IMR-90 (cell line): Measurements from ENCODE around the gene PFDN1. TPM values are rescaled to one million over a fixed set of nuclear protein-coding genes. Genes with fewer than 3 reads are reported as not detected.

Source experiments
- ATAC-seq: fragments of 200-7000 bp; cut with Tn5 transposase; 2 replicates; pipeline ENCODE4 v1.9.1; 2020; ENCODE audit warnings: low read depth, mild to moderate bottlenecking, moderate library complexity
- BruUV-seq: library from RNA; stranded (reverse); fragments of 400-500 nt; replicated peaks from 2 replicates; lab custom pipeline; 2021; lab: Mats Ljungman, UMichigan
- CTCF ChIA-PET: fragments of 300-600 bp; formaldehyde crosslinking; extraction: SDS; loops from one replicate; lab custom pipeline; 2021; ENCODE audit warnings: antibody characterized with exemption; lab: Yijun Ruan, JAX
- POLR2A ChIA-PET: fragments of 300-600 bp; sonication (Branson Sonifier 250); formaldehyde crosslinking; loops from one replicate; lab custom pipeline; 2022; ENCODE audit warnings: antibody characterized with exemption; ENCODE audit not compliant: unreplicated experiment; lab: Charles Lee
- DNase-seq: peaks from one replicate; pipeline ENCODE4 v3.0.0; 2013
- H2AFZ ChIP-seq: replicated peaks from 2 replicates; pipeline ENCODE3; 2013; ENCODE audit warnings: low read length, mild to moderate bottlenecking; ENCODE audit not compliant: poor library complexity
- H2AK5ac ChIP-seq: 2 replicates; pipeline ENCODE4 v1.6.1; 2013; ENCODE audit warnings: low read depth, low read length, inconsistent platforms
- H2AK9ac ChIP-seq: replicated peaks from 2 replicates; pipeline ENCODE3; 2013; ENCODE audit warnings: mild to moderate bottlenecking, low read depth, low read length, moderate library complexity; ENCODE audit not compliant: poor library complexity
- H2BK120ac ChIP-seq: 2 replicates; pipeline ENCODE4 v1.6.1; 2013; ENCODE audit warnings: low read depth, low read length, inconsistent platforms
- H2BK15ac ChIP-seq: 3 replicates; pipeline ENCODE4 v1.6.1; 2013; ENCODE audit warnings: low read depth, low read length, inconsistent platforms
- H2BK20ac ChIP-seq: 2 replicates; pipeline ENCODE4 v1.6.1; 2013; ENCODE audit warnings: low read depth, mild to moderate bottlenecking, inconsistent platforms, low read length, moderate library complexity
- H2BK5ac ChIP-seq: 2 replicates; pipeline ENCODE4 v1.6.1; 2013; ENCODE audit warnings: mild to moderate bottlenecking, low read depth, low read length, inconsistent platforms; ENCODE audit not compliant: poor library complexity, severe bottlenecking
- H3K14ac ChIP-seq: replicated peaks from 2 replicates; pipeline ENCODE4 v1.6.1; 2013; ENCODE audit warnings: low read depth, low read length, inconsistent platforms
- H3K18ac ChIP-seq: 2 replicates; pipeline ENCODE4 v1.6.1; 2013; ENCODE audit warnings: low read depth, low read length, control low read depth
- H3K23ac ChIP-seq: 2 replicates; pipeline ENCODE4 v1.6.1; 2013; ENCODE audit warnings: low read depth, low read length, inconsistent platforms
- H3K27ac ChIP-seq: 2 replicates; pipeline ENCODE4 v1.5.1; 2013; ENCODE audit warnings: mild to moderate bottlenecking, control low read depth, low read length; ENCODE audit not compliant: insufficient read depth
- H3K27me3 ChIP-seq: 2 replicates; pipeline ENCODE4 v1.6.1; 2013; ENCODE audit warnings: low read length; ENCODE audit not compliant: control insufficient read depth, insufficient read depth
- H3K36me3 ChIP-seq: 2 replicates; pipeline ENCODE4 v1.6.1; 2013; ENCODE audit warnings: low read length, mixed read lengths; ENCODE audit not compliant: control insufficient read depth, insufficient read depth
- H3K4ac ChIP-seq: 2 replicates; pipeline ENCODE4 v1.6.1; 2013; ENCODE audit warnings: low read depth, low read length, inconsistent platforms
- H3K4me1 ChIP-seq: 2 replicates; pipeline ENCODE4 v1.6.1; 2013; ENCODE audit warnings: low read length, mixed read lengths; ENCODE audit not compliant: control insufficient read depth, insufficient read depth
- H3K4me2 ChIP-seq: 2 replicates; pipeline ENCODE4 v1.6.1; 2013; ENCODE audit warnings: low read depth, mild to moderate bottlenecking, control low read depth, low read length, moderate library complexity
- H3K4me3 ChIP-seq: 2 replicates; pipeline ENCODE4 v1.5.1; 2013; ENCODE audit warnings: low read depth, mild to moderate bottlenecking, control low read depth, low read length, moderate library complexity; ENCODE audit not compliant: insufficient read depth
- H3K56ac ChIP-seq: 2 replicates; pipeline ENCODE4 v1.6.1; 2013; ENCODE audit warnings: low read length, inconsistent platforms; ENCODE audit not compliant: insufficient read depth; ENCODE audit errors: extremely low read depth
- H3K79me1 ChIP-seq, 2 experiments: 2 replicates each; pipeline ENCODE4 v1.6.1; 2013; ENCODE audit warnings: low read length in 2 of 2, inconsistent platforms in 1 of 2, low read depth in 1 of 2
- H3K9ac ChIP-seq: 2 replicates; pipeline ENCODE4 v1.6.1; 2013; ENCODE audit warnings: low read depth, low read length, control low read depth
- H3K9me1 ChIP-seq: 2 replicates; pipeline ENCODE4 v1.6.1; 2013; ENCODE audit warnings: low read length, inconsistent platforms; ENCODE audit not compliant: insufficient read depth
- H3K9me3 ChIP-seq: 2 replicates; pipeline ENCODE4 v1.6.1; 2013; ENCODE audit warnings: low read length; ENCODE audit not compliant: control insufficient read depth, insufficient read depth
- H4K20me1 ChIP-seq: 2 replicates; pipeline ENCODE4 v1.6.1; 2013; ENCODE audit warnings: low read length, inconsistent platforms; ENCODE audit not compliant: insufficient read depth
- H4K5ac ChIP-seq: 2 replicates; pipeline ENCODE4 v1.6.1; 2013; ENCODE audit warnings: mild to moderate bottlenecking, low read depth, low read length, control low read depth
- H4K8ac ChIP-seq, 2 experiments: 2 replicates each; pipeline ENCODE4 v1.6.1; 2013; ENCODE audit warnings: low read depth in 2 of 2, low read length in 2 of 2, control low read depth in 1 of 2, inconsistent platforms in 1 of 2
- H4K91ac ChIP-seq: 2 replicates; pipeline ENCODE4 v1.6.1; 2013; ENCODE audit warnings: low read depth, low read length, inconsistent platforms; ENCODE audit not compliant: insufficient read depth
- BHLHE40 ChIP-seq: fragments of 150-350 bp; IDR thresholded peaks from 2 replicates; pipeline ENCODE4 v1.6.1; 2016; ENCODE audit warnings: mild to moderate bottlenecking, low read depth, low read length
- CEBPB ChIP-seq: IDR thresholded peaks from 2 replicates; pipeline ENCODE4 v1.6.1; 2012; ENCODE audit warnings: low read depth, low read length, improper control_type of control experiment
- CHD1 ChIP-seq: IDR thresholded peaks from 2 replicates; pipeline ENCODE4 v1.6.1; 2012; ENCODE audit warnings: low read depth, low read length, improper control_type of control experiment
- CTCF ChIP-seq: conservative IDR thresholded peaks from 2 replicates; pipeline ENCODE4 v1.5.1; 2012; ENCODE audit warnings: mild to moderate bottlenecking, low read depth, low read length, improper control_type of control experiment
- FOS ChIP-seq: fragments of 150-350 bp; IDR thresholded peaks from 2 replicates; pipeline ENCODE4 v1.6.1; 2016; ENCODE audit warnings: low read depth, low read length
- MAFK ChIP-seq: IDR thresholded peaks from 2 replicates; pipeline ENCODE4 v1.6.1; 2012; ENCODE audit warnings: low read depth, low read length, improper control_type of control experiment
- MAZ ChIP-seq: IDR thresholded peaks from 2 replicates; pipeline ENCODE4 v1.6.1; 2012; ENCODE audit warnings: low read depth, mild to moderate bottlenecking, low read length, improper control_type of control experiment, moderate library complexity, borderline replicate concordance
- MXI1 ChIP-seq: IDR thresholded peaks from 2 replicates; pipeline ENCODE4 v1.6.1; 2012; ENCODE audit warnings: low read depth, mild to moderate bottlenecking, low read length, moderate library complexity, borderline replicate concordance
- NFE2L2 ChIP-seq: fragments of 150-350 bp; IDR thresholded peaks from 2 replicates; pipeline ENCODE4 v1.6.1; 2016; ENCODE audit warnings: low read depth, mild to moderate bottlenecking, low read length
- POLR2A ChIP-seq: IDR thresholded peaks from 2 replicates; pipeline ENCODE4 v1.6.1; 2012; ENCODE audit warnings: mild to moderate bottlenecking, low read depth, low read length
- RAD21 ChIP-seq: IDR thresholded peaks from 2 replicates; pipeline ENCODE4 v1.6.1; 2012; ENCODE audit warnings: low read length, improper control_type of control experiment
- RCOR1 ChIP-seq: IDR thresholded peaks from 2 replicates; pipeline ENCODE4 v1.6.1; 2012; ENCODE audit warnings: mild to moderate bottlenecking, low read length, improper control_type of control experiment; ENCODE audit not compliant: insufficient replicate concordance
- RFX5 ChIP-seq: IDR thresholded peaks from 2 replicates; pipeline ENCODE4 v1.8.0; 2012; ENCODE audit warnings: low read depth, mild to moderate bottlenecking, low read length, moderate library complexity
- SMC3 ChIP-seq: fragments of 150-350 bp; IDR thresholded peaks from 2 replicates; pipeline ENCODE4 v1.6.1; 2016; ENCODE audit warnings: low read depth, mild to moderate bottlenecking, antibody characterized with exemption, low read length, moderate library complexity
- USF2 ChIP-seq: fragments of 150-350 bp; IDR thresholded peaks from 2 replicates; pipeline ENCODE4 v1.6.1; 2017; ENCODE audit warnings: mild to moderate bottlenecking, antibody characterized with exemption, low read length, low read depth
- whole genome bisulfite sequencing, 2 experiments: methylation state at CpG; one replicate each; pipeline versions ENCODE4 v1.1.5 to v1.1.7; 2013; ENCODE audit warnings: missing lambda C conversion rate in 2 of 2; ENCODE audit not compliant: insufficient read length in 1 of 2; ENCODE audit errors: extremely low coverage in 2 of 2; 5-methylcytosine and 5-hydroxymethylcytosine counted together
- dilution Hi-C: fragments of 300-500 bp; cut with HindIII; formaldehyde crosslinking; loops from one replicate; pipeline ENCODE4 v1.14.3; 2018; ENCODE audit warnings: low sequenced_read_pairs; ENCODE audit not compliant: unreplicated experiment
- in situ Hi-C: fragments of 300-500 bp; cut with MboI; formaldehyde crosslinking; loops from 3 replicates; pipeline ENCODE4 v1.14.3; 2019; ENCODE audit warnings: low sequenced_read_pairs, inconsistent platforms, mixed read lengths
- intact Hi-C: fragments of 100-400 bp; cut with micrococcal nuclease; formaldehyde crosslinking; loops from 2 replicates; pipeline ENCODE4 v1.10.0; 2022
- polyA plus RNA-seq, 3 experiments: library from polyadenylated mRNA; depleted of rRNA; stranded (reverse); fragments of >200 nt; gene quantifications; 2 replicates each; pipeline ENCODE4 v1.2.3, GENCODE V29; 2012; ENCODE audit warnings: low replicate concordance in 1 of 3
- total RNA-seq: library from RNA; depleted of rRNA; stranded (reverse); fragments of >200 nt; gene quantifications from 2 replicates; pipeline ENCODE4 v1.2.3, GENCODE V29; 2012
- TF ChIP-seq, protein P1 (sequence below): fragments of 150-350 bp; IDR thresholded peaks from 2 replicates; pipeline ENCODE4 v1.6.1; 2016; ENCODE audit warnings: low read depth, mild to moderate bottlenecking, low read length, moderate library complexity, borderline replicate concordance

PFDN1 gene
- total and polyA plus RNA-seq, 2 of the 4 experiments (the other 2 are of a cell fraction): 98.8 to 134 TPM

DNA sequence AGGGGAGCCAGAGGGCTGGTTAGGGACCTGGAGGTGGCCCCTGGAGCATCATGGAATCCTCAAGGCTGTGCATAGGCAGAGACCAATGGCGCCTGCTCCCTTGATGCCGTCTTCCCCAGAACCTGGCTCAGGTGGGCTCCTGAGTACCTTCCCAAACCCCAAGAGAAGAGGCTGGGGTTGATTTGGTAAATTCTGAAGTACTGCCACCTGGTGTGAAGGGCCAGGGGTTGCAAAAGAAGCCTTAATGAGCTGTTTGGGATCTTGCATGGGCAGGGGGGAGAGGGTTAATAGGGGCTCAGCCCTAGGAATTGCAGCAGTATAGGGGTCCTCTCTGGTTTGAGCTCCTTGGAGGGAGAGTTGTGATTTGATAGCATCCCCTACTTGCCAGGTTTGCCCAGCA, 75.9 kb downstream of the PFDN1 start:
- WGBS, 2 experiments: no CpG with 5 or more reads among the region's 2 CpGs
- no peak overlapping the region for H3K9ac ChIP-seq

More for the DNA sequence above, 75.9 kb downstream of the PFDN1 start:
- no TSS peak for BruUV-seq
- H2BK120ac ChIP-seq: no peak overlapping the region
- intact Hi-C loops (no loop called here), in situ Hi-C loops (no loop called here), dilution Hi-C loops (no loop called here)
- no peak overlapping the region for H3K56ac ChIP-seq
- no peaks in the 10 kb centered on the region for H3K27me3 ChIP-seq
- H3K4me3 ChIP-seq: no peak overlapping the region
- no peak overlapping the region for H2AK9ac ChIP-seq
- peaks cover 0 to 13% of the 10 kb centered on the region in 2 experiments; a peak in 2 of 4 replicates for H3K79me1 ChIP-seq
- H3K27ac ChIP-seq: no peak overlapping the region
- H3K9me1 ChIP-seq: peaks cover 17% of the 10 kb centered on the region
- POLR2A ChIA-PET: no interaction called here
- H2BK5ac ChIP-seq: no peak overlapping the region
- H3K4me1 ChIP-seq: no peaks in the 10 kb centered on the region
- TF ChIP-seq MAFK: no peak
- no peak for TF ChIP-seq NFE2L2
- no peak for TF ChIP-seq MAZ
- no peak for TF ChIP-seq CEBPB
- TF ChIP-seq, protein P1, sequence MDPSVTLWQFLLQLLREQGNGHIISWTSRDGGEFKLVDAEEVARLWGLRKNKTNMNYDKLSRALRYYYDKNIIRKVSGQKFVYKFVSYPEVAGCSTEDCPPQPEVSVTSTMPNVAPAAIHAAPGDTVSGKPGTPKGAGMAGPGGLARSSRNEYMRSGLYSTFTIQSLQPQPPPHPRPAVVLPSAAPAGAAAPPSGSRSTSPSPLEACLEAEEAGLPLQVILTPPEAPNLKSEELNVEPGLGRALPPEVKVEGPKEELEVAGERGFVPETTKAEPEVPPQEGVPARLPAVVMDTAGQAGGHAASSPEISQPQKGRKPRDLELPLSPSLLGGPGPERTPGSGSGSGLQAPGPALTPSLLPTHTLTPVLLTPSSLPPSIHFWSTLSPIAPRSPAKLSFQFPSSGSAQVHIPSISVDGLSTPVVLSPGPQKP: no peak
- no peak for TF ChIP-seq FOS
- TF ChIP-seq RFX5: no peak
- TF ChIP-seq USF2: no peak
- TF ChIP-seq RCOR1: no peak
- TF ChIP-seq MXI1: no peak
- TF ChIP-seq CHD1: no peak
- TF ChIP-seq BHLHE40: no peak
- TF ChIP-seq CTCF: no peak
- no peak for TF ChIP-seq RAD21
- TF ChIP-seq POLR2A: no peak
- TF ChIP-seq SMC3: no peak
- H3K14ac ChIP-seq: no peak overlapping the region
- no peak overlapping the region for H3K23ac ChIP-seq
- H3K4ac ChIP-seq: no peak overlapping the region
- H3K4me2 ChIP-seq: no peak overlapping the region
- H3K18ac ChIP-seq: no peak overlapping the region
- ATAC-seq (no peak), DNase-seq (no peak)
- no peak overlapping the region for H4K91ac ChIP-seq
- H2BK15ac ChIP-seq: no peak overlapping the region
- no peaks in the 10 kb centered on the region for H3K36me3 ChIP-seq
- no peak overlapping the region for H2BK20ac ChIP-seq
- no peak overlapping the region for H4K8ac ChIP-seq
- peaks cover 2% of the 10 kb centered on the region; the same call in 1 of the 2 replicates for H4K20me1 ChIP-seq
- H4K5ac ChIP-seq: no peak overlapping the region
- H2AK5ac ChIP-seq: no peak overlapping the region; the same call in 1 of the 2 replicates
- H2AFZ ChIP-seq: no peak overlapping the region
- H3K9me3 ChIP-seq: no peaks in the 10 kb centered on the region
- CTCF ChIA-PET: interaction anchor here (0.6 kb wide), 1 partner anchor 176 kb away, joined by 4 read pairs; no protein-coding TSS in a partner anchor
